CD4-positive, alpha-beta T cell (primary cell): Measurements from ENCODE around the gene KRTAP5-7. TPM values are rescaled to one million over a fixed set of nuclear protein-coding genes. Genes with fewer than 3 reads are reported as not detected.
"Not testable (repeated sequence)": the region's sequence is repeated elsewhere in the genome, so short reads cannot be mapped to it uniquely, and the experiment has no call there.

ENCODE experiments used
- ATAC-seq: fragments of 200-7000 bp; cut with Tn5 transposase; one replicate; pipeline ENCODE4 v1.10.0; 2022; ENCODE audit warnings: mild to moderate bottlenecking; ENCODE audit not compliant: poor library complexity
- CTCF ChIA-PET: fragments of 350-600 bp; sonication (Branson Sonifier 250); formaldehyde crosslinking; loops from one replicate; lab custom pipeline; 2021; ENCODE audit warnings: antibody characterized with exemption, inconsistent platforms; lab: Charles Lee
- POLR2A ChIA-PET: fragments of 350-600 bp; sonication (Branson Sonifier 250); formaldehyde crosslinking; loops from one replicate; lab custom pipeline; 2021; ENCODE audit warnings: antibody characterized with exemption, inconsistent platforms; lab: Charles Lee
- DNase-seq, 14 experiments: peaks; one replicate each; pipeline ENCODE4 v3.0.0-alpha.2; 2013 to 2020; ENCODE audit warnings: mixed read lengths in 2 of 14
- H3K27ac ChIP-seq, 2 donors: one replicate each; pipeline versions ENCODE4 v1.5.1 to v1.7.0; 2013; ENCODE audit warnings: low read length in 2 of 2, low read depth in 1 of 2, mild to moderate bottlenecking in 1 of 2
- H3K27me3 ChIP-seq, 2 experiments: 1 replicate in 1 of 2; 2 replicates in 1 of 2; pipeline versions ENCODE4 v1.6.1 to v1.7.0; 2013; ENCODE audit warnings: low read length in 2 of 2, control low read depth in 1 of 2, mild to moderate bottlenecking in 1 of 2, moderate library complexity in 1 of 2; ENCODE audit not compliant: insufficient read depth in 2 of 2, control insufficient read depth in 1 of 2
- H3K36me3 ChIP-seq: one replicate; pipeline ENCODE4 v1.6.1; 2013; ENCODE audit warnings: low read length, control low read depth; ENCODE audit not compliant: insufficient read depth
- H3K4me1 ChIP-seq: one replicate; pipeline ENCODE4 v1.6.1; 2013; ENCODE audit warnings: low read length, control low read depth; ENCODE audit not compliant: insufficient read depth
- H3K4me3 ChIP-seq: one replicate; pipeline ENCODE4 v1.5.1; 2013; ENCODE audit warnings: mild to moderate bottlenecking, low read length, moderate library complexity
- H3K9me3 ChIP-seq, 2 experiments: 1 replicate in 1 of 2; 2 replicates in 1 of 2; pipeline versions ENCODE4 v1.6.1 to v1.7.0; 2013; ENCODE audit warnings: low read length in 2 of 2, mild to moderate bottlenecking in 2 of 2, control low read depth in 1 of 2, moderate library complexity in 1 of 2; ENCODE audit not compliant: control insufficient read depth in 1 of 2, insufficient read depth in 1 of 2
- H3K27ac Mint-ChIP-seq: one replicate; pipeline ENCODE4 v1.8.0; 2020; ENCODE audit warnings: mixed read lengths
- H3K27me3 Mint-ChIP-seq: one replicate; pipeline ENCODE4 v1.8.0; 2021; ENCODE audit warnings: mixed read lengths
- H3K36me3 Mint-ChIP-seq: one replicate; pipeline ENCODE4 v1.8.0; 2021; ENCODE audit warnings: low read depth, mixed read lengths
- H3K4me1 Mint-ChIP-seq: one replicate; pipeline ENCODE4 v1.8.0; 2021; ENCODE audit warnings: low read depth, mixed read lengths
- H3K4me3 Mint-ChIP-seq: one replicate; pipeline ENCODE4 v1.8.0; 2020; ENCODE audit warnings: mild to moderate bottlenecking, mixed read lengths
- H3K9me3 Mint-ChIP-seq: one replicate; pipeline ENCODE4 v1.8.0; 2020; ENCODE audit warnings: mixed read lengths
- CTCF ChIP-seq: fragments of 200-600 bp; IDR thresholded peaks from one replicate; pipeline ENCODE4 v1.8.0; 2022; ENCODE audit warnings: antibody characterized with exemption, mild to moderate bottlenecking
- intact Hi-C, 2 experiments: fragments of 100-400 bp; cut with DNase I in 1 of 2; cut with micrococcal nuclease in 1 of 2; formaldehyde crosslinking; loops; one replicate each; pipeline versions ENCODE4 v1.15.1 to v1.9.0; 2023 to 2025; cut with DNase I, micrococcal nuclease
- total RNA-seq, 174 experiments: library from RNA in 2 of 174; stranded (reverse) in 2 of 174; gene quantifications; one replicate each; pipeline ENCODE4 v1.2.3 and lab custom pipeline; 2021 to 2026

The KRTAP5-7 gene
- total RNA-seq, 2 experiments from 2014 or later: not detected

- no peak overlapping the region for H3K27ac ChIP-seq
- H3K27ac Mint-ChIP-seq: no peak overlapping the region
- ATAC-seq (no peak), DNase-seq (no peak)
- H3K4me3 Mint-ChIP-seq: no peak overlapping the region
- H3K4me1 Mint-ChIP-seq: no peaks in the 10 kb centered on the region
- H3K9me3 ChIP-seq: peaks cover 0 to 8% of the 10 kb centered on the region in 2 experiments
- ChIA-PET CTCF (no interaction called here), POLR2A (no interaction called here)
- H3K36me3 ChIP-seq: no peaks in the 10 kb centered on the region
- H3K27me3 Mint-ChIP-seq: peaks cover 5% of the 10 kb centered on the region
- TF ChIP-seq CTCF: no peak
- no peaks in the 10 kb centered on the region for H3K36me3 Mint-ChIP-seq
- H3K27me3 ChIP-seq: no peaks in the 10 kb centered on the region
- intact Hi-C loops: no loop called here
- H3K4me1 ChIP-seq: no peaks in the 10 kb centered on the region
- peaks cover 8% of the 10 kb centered on the region for H3K9me3 Mint-ChIP-seq
- H3K4me3 ChIP-seq: no peak overlapping the region
Observed at GRCh38 chr11:71537537-71537936, 10.5 kb downstream of the KRTAP5-7 start.

- H3K4me1 ChIP-seq, H3K4me3 Mint-ChIP-seq, H3K27me3 Mint-ChIP-seq, intact Hi-C loops, DNase-seq, H3K27ac ChIP-seq, H3K9me3 Mint-ChIP-seq, H3K36me3 ChIP-seq, H3K27ac Mint-ChIP-seq, H3K36me3 Mint-ChIP-seq, POLR2A ChIA-PET, H3K4me1 Mint-ChIP-seq, H3K27me3 ChIP-seq, ATAC-seq, H3K4me3 ChIP-seq, CTCF ChIA-PET: not testable (repeated sequence)
- H3K9me3 ChIP-seq: peaks cover 0 to 12% of the 10 kb centered on the region in 2 experiments
Observed at GRCh38 chr11:71537977-71538665, 11.1 kb downstream of the KRTAP5-7 start, which contains the start of gene KRTAP5-8. Gene KRTAP5-8 (plus strand): TSS chr11:71538025. CDS start chr11:71538056, 31 bp downstream.

- Mint-ChIP-seq H3K36me3 (no peaks in the 10 kb centered on the region), H3K27me3 (peaks cover 5% of the 10 kb centered on the region), H3K4me3 (no peak overlapping the region), H3K27ac (no peak overlapping the region), H3K4me1 (no peaks in the 10 kb centered on the region), H3K9me3 (peaks cover 8% of the 10 kb centered on the region)
- Histone ChIP-seq H3K27me3 (no peaks in the 10 kb centered on the region), H3K9me3 (peaks cover 0 to 14% of the 10 kb centered on the region in 2 experiments), H3K4me1 (no peaks in the 10 kb centered on the region), H3K4me3 (no peak overlapping the region), H3K36me3 (no peaks in the 10 kb centered on the region), H3K27ac (no peak overlapping the region)
- POLR2A ChIA-PET: no interaction called here
- TF ChIP-seq CTCF: no peak
- ATAC-seq: no peak
- no peak for DNase-seq
- CTCF ChIA-PET: no interaction called here
- intact Hi-C loops: no loop called here
Observed at GRCh38 chr11:71538666-71538990, 11.6 kb downstream of the KRTAP5-7 start.

- no peak for TF ChIP-seq CTCF
- no peaks in the 10 kb centered on the region for H3K27me3 ChIP-seq
- no peak overlapping the region for H3K27ac Mint-ChIP-seq
- POLR2A ChIA-PET: no interaction called here
- peaks cover 8% of the 10 kb centered on the region for H3K9me3 Mint-ChIP-seq
- CTCF ChIA-PET: no interaction called here
- H3K4me1 Mint-ChIP-seq: no peaks in the 10 kb centered on the region
- H3K4me3 ChIP-seq: no peak overlapping the region
- H3K36me3 ChIP-seq: no peaks in the 10 kb centered on the region
- no peak for ATAC-seq
- H3K27ac ChIP-seq: no peak overlapping the region
- H3K4me3 Mint-ChIP-seq: no peak overlapping the region
- no peak for DNase-seq
- intact Hi-C loops: no loop called here
- H3K4me1 ChIP-seq: no peaks in the 10 kb centered on the region
- peaks cover 5% of the 10 kb centered on the region for H3K27me3 Mint-ChIP-seq
- no peaks in the 10 kb centered on the region for H3K36me3 Mint-ChIP-seq
- H3K9me3 ChIP-seq: peaks cover 0 to 14% of the 10 kb centered on the region in 2 experiments
Observed at GRCh38 chr11:71539017-71539416, 11.9 kb downstream of the KRTAP5-7 start.

- H3K9me3 ChIP-seq: peaks cover 0 to 14% of the 10 kb centered on the region in 2 experiments
- ATAC-seq, DNase-seq, H3K4me3 ChIP-seq, H3K27ac ChIP-seq, H3K36me3 ChIP-seq, intact Hi-C loops, H3K27ac Mint-ChIP-seq, H3K4me1 ChIP-seq, H3K27me3 Mint-ChIP-seq, H3K36me3 Mint-ChIP-seq, H3K27me3 ChIP-seq, H3K4me1 Mint-ChIP-seq, H3K9me3 Mint-ChIP-seq, POLR2A ChIA-PET, CTCF ChIA-PET, H3K4me3 Mint-ChIP-seq: not testable (repeated sequence)
Observed at GRCh38 chr11:71539971-71540370, 12.9 kb downstream of the KRTAP5-7 start.
